ENCODE measurements around the gene RANBP17.

DNA sequence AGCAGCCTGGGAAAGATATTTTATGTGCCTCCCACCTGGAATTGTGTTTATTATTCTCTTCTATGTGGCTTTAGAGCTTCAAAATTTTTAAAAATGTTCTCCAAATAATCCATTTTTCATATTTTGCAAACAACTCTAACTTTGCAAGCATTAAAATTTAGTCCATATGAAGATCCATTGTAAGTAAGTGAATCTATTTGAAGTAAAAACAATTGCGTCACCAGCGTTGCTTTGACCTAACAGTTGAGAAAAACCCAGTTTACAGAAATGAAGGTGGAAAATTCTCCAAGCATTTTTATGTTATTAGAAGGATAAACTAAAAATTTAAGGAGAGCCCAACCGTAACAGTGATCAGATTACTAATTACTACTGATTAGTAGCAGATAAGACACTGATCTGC, 408.3 kb downstream of the RANBP17 start:
- TF ChIP-seq, protein P1, sequence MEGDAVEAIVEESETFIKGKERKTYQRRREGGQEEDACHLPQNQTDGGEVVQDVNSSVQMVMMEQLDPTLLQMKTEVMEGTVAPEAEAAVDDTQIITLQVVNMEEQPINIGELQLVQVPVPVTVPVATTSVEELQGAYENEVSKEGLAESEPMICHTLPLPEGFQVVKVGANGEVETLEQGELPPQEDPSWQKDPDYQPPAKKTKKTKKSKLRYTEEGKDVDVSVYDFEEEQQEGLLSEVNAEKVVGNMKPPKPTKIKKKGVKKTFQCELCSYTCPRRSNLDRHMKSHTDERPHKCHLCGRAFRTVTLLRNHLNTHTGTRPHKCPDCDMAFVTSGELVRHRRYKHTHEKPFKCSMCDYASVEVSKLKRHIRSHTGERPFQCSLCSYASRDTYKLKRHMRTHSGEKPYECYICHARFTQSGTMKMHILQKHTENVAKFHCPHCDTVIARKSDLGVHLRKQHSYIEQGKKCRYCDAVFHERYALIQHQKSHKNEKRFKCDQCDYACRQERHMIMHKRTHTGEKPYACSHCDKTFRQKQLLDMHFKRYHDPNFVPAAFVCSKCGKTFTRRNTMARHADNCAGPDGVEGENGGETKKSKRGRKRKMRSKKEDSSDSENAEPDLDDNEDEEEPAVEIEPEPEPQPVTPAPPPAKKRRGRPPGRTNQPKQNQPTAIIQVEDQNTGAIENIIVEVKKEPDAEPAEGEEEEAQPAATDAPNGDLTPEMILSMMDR (IDR thresholded peaks at IDR 0.05) = no peak
- TF ChIP-seq EP300 (IDR thresholded peaks at IDR 0.05; ENCODE audit: low read depth) = no peak
- TF ChIP-seq POLR2A (IDR thresholded peaks at IDR 0.05) = no peak
